Activated CD8-positive, alpha-beta T cell treated with anti-CD3 and anti-CD28 coated beads, Interleukin-2, amount 10 ng/mL, durations not matched to agents 7 days and 5 days (primary cell): ENCODE results near the gene DTNA. TPM values are rescaled to one million over a fixed set of nuclear protein-coding genes. Genes with fewer than 3 reads are reported as not detected.
"Not testable (repeated sequence)": the region's sequence is repeated elsewhere in the genome, so short reads cannot be mapped to it uniquely, and the experiment has no call there.

Source experiments
- ATAC-seq: fragments of 150-1000 bp; cut with Tn5 transposase; one replicate; pipeline ENCODE4 v1.10.0; 2021; ENCODE audit warnings: moderate library complexity
- CTCF ChIA-PET: fragments of 350-600 bp; sonication (Branson Sonifier 250); formaldehyde crosslinking; loops from one replicate; lab custom pipeline; 2021; ENCODE audit warnings: antibody characterized with exemption; lab: Charles Lee
- POLR2A ChIA-PET: fragments of 350-600 bp; sonication (Branson Sonifier 250); formaldehyde crosslinking; loops from one replicate; lab custom pipeline; 2021; ENCODE audit warnings: antibody characterized with exemption; lab: Charles Lee
- DNase-seq: peaks from one replicate; pipeline ENCODE4 v3.0.0-alpha.2; 2020
- H3K27ac Mint-ChIP-seq: one replicate; pipeline ENCODE4 v1.8.0; 2021; ENCODE audit warnings: mild to moderate bottlenecking, mixed read lengths
- H3K27me3 Mint-ChIP-seq: one replicate; pipeline ENCODE4 v1.8.0; 2021; ENCODE audit warnings: low read depth, mixed read lengths
- H3K36me3 Mint-ChIP-seq: one replicate; pipeline ENCODE4 v1.8.0; 2021; ENCODE audit warnings: low read depth, mixed read lengths
- H3K4me1 Mint-ChIP-seq: one replicate; pipeline ENCODE4 v1.8.0; 2021; ENCODE audit warnings: low read depth, mixed read lengths
- H3K4me3 Mint-ChIP-seq: one replicate; pipeline ENCODE4 v1.8.0; 2021; ENCODE audit warnings: mild to moderate bottlenecking, mixed read lengths
- H3K9me3 Mint-ChIP-seq: one replicate; pipeline ENCODE4 v1.8.0; 2022; ENCODE audit warnings: mixed read lengths; ENCODE audit not compliant: insufficient read depth
- total RNA-seq, 2 experiments: library from RNA; stranded (reverse); gene quantifications; one replicate each; pipeline ENCODE4 v1.2.3, GENCODE V29; 2021

The DTNA gene
- total RNA-seq, result not detected

DNA sequence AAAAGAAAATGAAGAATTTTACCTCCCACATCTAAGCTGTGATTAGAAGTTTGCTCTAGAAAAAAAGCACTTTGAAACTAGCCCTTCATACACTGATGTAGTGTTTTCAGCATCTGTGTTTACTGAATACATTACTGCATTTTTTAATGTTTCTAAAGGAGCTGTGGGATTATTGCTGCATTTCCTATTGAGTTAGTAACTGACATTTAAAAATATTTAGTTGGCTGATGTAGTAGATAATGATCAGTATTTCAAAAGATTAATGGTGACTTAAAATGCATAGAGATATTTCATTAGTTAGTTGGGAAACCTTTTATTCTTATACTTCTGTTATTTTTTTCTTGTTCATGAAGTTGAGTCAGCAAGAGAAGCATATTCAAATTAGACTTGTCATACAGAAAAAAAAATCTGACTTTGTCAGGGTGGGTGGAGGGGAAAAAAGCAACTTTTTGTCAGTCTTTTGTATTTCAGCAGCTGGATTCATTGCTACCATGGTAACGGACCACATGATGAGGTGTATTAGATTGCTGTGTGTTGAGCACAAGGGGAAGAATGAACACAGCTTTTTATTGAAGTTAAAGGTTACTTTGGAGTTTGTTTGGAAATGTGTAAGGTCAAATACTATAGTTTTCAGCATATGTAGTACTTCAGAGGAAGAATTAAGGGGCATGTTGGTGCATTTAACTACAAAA lies at the start of gene DTNA:
DTNA (plus strand) TSS at position 549 of the 692 bp plus-strand sequence. CDS start 45,679 bp downstream, outside the sequence.
- ATAC-seq (no peak), DNase-seq (no peak)
- CTCF ChIA-PET, result interaction anchor here (1.2 kb wide), 1 partner anchor 49 kb away, joined by 4 read pairs; no protein-coding TSS in a partner anchor
- Mint-ChIP-seq H3K27me3 (no peaks in the 10 kb centered on the region), H3K9me3 (no peaks in the 10 kb centered on the region), H3K36me3 (no peaks in the 10 kb centered on the region), H3K4me3 (no peak within 1 kb of the TSS), H3K27ac (no peak within 1 kb of the TSS), H3K4me1 (no peaks in the 10 kb centered on the region)
- POLR2A ChIA-PET, result no interaction called here

DNA sequence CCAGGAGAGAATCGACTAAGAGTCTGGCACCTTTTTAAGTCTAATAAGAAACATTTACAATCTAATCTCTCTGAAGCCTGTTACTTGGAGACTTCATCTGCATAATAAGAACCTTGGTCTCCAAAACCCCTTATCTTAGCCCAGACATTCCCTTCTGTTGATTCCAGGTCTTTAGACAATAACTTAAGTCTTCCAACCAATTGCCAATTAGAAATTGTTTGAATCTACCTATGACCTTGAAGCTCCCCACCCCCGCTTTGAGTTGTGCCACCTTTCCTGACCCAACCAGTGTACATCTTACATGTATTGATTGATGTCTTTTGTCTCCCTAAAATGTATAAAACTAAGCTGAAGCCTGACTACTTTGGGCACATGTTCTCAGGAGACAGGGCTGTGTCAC lies 49.5 kb upstream of the DTNA start:
- CTCF ChIA-PET, result interaction anchor here (0.9 to 2.7 kb wide), 13 partner anchors 8 to 538 kb away, joined by 3 to 31 read pairs (median 7); no protein-coding TSS in a partner anchor
- POLR2A ChIA-PET, result no interaction called here
- no peaks in the 10 kb centered on the region for H3K36me3 Mint-ChIP-seq
- DNase-seq (no peak), ATAC-seq (no peak)
- H3K27me3 Mint-ChIP-seq, result peaks cover 12% of the 10 kb centered on the region
- H3K4me3 Mint-ChIP-seq, result no peak overlapping the region
- no peak overlapping the region for H3K27ac Mint-ChIP-seq
- no peaks in the 10 kb centered on the region for H3K4me1 Mint-ChIP-seq
- no peaks in the 10 kb centered on the region for H3K9me3 Mint-ChIP-seq

GRCh38 chr18:34661464-34662087 lies 48.5 kb upstream of the DTNA start:
- H3K27me3 Mint-ChIP-seq, result peaks cover 12% of the 10 kb centered on the region
- DNase-seq (no peak), ATAC-seq (no peak)
- POLR2A ChIA-PET, result no interaction called here
- no peaks in the 10 kb centered on the region for H3K4me1 Mint-ChIP-seq
- no peaks in the 10 kb centered on the region for H3K9me3 Mint-ChIP-seq
- H3K27ac Mint-ChIP-seq, result no peak overlapping the region
- H3K4me3 Mint-ChIP-seq, result no peak overlapping the region
- CTCF ChIA-PET, result interaction anchor here (0.7 to 2.7 kb wide), 24 partner anchors 9 to 539 kb away, joined by 3 to 31 read pairs (median 5); partner anchors contain the start of gene DTNA
- no peaks in the 10 kb centered on the region for H3K36me3 Mint-ChIP-seq

GRCh38 chr18:34676816-34677574 lies 33.1 kb upstream of the DTNA start:
- CTCF ChIA-PET, result interaction anchor here (2.8 kb wide), 1 partner anchor 16 kb away, joined by 12 read pairs; no protein-coding TSS in a partner anchor
- no peak for ATAC-seq
- H3K27ac Mint-ChIP-seq, result no peak overlapping the region
- H3K36me3 Mint-ChIP-seq, result no peaks in the 10 kb centered on the region
- no peaks in the 10 kb centered on the region for H3K27me3 Mint-ChIP-seq
- H3K4me3 Mint-ChIP-seq, result no peak overlapping the region
- no peaks in the 10 kb centered on the region for H3K9me3 Mint-ChIP-seq
- H3K4me1 Mint-ChIP-seq, result no peaks in the 10 kb centered on the region
- POLR2A ChIA-PET, result interaction anchor here (0.6 kb wide), 1 partner anchor 177 kb away, joined by 8 read pairs; no protein-coding TSS in a partner anchor
- no peak for DNase-seq

GRCh38 chr18:34689750-34690149 lies 20.3 kb upstream of the DTNA start:
- H3K4me1 Mint-ChIP-seq, H3K27ac Mint-ChIP-seq, H3K4me3 Mint-ChIP-seq, H3K36me3 Mint-ChIP-seq, ATAC-seq, H3K9me3 Mint-ChIP-seq, DNase-seq, POLR2A ChIA-PET, CTCF ChIA-PET, H3K27me3 Mint-ChIP-seq: not testable (repeated sequence)

DNA sequence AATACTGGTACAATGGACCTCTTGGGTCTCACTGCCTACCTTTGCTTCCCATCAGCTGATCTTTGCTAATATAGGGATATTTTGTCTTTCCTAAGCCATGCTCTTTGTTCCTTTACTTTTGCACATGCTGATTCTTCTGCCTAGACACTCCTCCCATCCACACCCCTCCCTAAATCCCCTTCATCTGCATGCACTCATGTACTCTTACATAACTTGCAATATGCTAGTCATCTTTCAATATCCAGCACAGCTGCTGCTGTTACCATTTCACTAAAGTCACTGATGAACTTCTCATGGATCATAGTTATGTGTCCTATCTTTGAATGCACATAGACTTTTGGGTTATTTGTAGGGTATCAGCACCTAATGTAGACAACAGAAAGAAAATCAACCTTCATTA lies 18.5 kb upstream of the DTNA start:
- Mint-ChIP-seq H3K36me3 (no peaks in the 10 kb centered on the region), H3K4me1 (no peaks in the 10 kb centered on the region), H3K27me3 (peaks cover 5% of the 10 kb centered on the region), H3K9me3 (no peaks in the 10 kb centered on the region), H3K4me3 (no peak overlapping the region), H3K27ac (no peak overlapping the region)
- ChIA-PET CTCF (no interaction called here), POLR2A (no interaction called here)
- DNase-seq, result no peak
- ATAC-seq, result no peak

DNA sequence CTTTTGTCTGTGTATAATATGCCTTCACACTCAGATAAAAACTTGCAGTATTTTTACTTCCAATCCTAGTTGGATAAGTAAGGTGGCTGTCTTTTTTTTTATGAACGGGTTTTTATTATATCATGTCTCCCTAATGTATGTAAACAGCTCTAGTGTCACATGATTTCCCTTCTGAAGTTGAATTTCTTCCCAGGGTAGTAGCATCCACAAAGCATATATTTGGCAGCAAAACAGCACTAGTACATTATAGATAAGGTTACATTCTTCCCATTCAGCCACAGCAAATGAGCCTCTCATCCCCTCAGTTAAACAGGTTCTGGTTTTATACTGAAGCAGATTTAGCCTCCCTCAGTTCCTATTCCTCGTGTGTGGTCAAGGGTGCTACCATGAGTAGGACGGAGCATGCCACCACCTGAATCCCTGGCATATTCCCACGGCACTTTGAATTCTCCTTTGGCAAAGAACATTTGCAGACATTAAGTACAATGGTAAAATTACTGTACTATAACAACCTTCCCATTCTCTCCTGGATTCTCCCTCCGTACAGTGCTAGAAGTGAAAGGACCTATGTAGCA lies 15.4 kb upstream of the DTNA start:
- POLR2A ChIA-PET, result no interaction called here
- no peak for ATAC-seq
- peaks cover 5% of the 10 kb centered on the region for H3K27me3 Mint-ChIP-seq
- H3K4me3 Mint-ChIP-seq, result no peak overlapping the region
- H3K4me1 Mint-ChIP-seq, result no peaks in the 10 kb centered on the region
- DNase-seq, result no peak
- no peak overlapping the region for H3K27ac Mint-ChIP-seq
- H3K9me3 Mint-ChIP-seq, result no peaks in the 10 kb centered on the region
- CTCF ChIA-PET, result interaction anchor here (0.8 to 1.4 kb wide), 2 partner anchors 9 to 34 kb away, joined by 3 read pairs; no protein-coding TSS in a partner anchor
- no peaks in the 10 kb centered on the region for H3K36me3 Mint-ChIP-seq

DNA sequence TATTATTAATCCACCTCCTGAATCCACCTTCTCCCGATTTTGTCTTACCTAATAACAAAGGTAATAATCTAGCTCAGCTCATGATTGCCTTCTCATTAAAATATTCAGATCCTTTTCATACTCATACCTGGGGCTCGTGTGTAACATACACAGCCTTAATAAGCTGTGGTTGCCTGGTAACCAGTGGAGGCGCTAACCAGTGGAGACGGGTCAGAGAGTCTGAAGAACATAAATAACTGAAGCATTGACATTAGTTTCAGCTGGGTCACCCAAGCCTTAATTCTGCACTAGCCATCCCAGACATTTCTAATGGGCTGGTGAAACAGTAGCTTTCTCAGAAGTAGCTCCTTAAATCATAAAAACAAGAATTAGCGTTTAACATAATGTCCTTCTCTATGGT lies 14.8 kb upstream of the DTNA start:
- Mint-ChIP-seq H3K4me3 (no peak overlapping the region), H3K4me1 (no peaks in the 10 kb centered on the region), H3K9me3 (no peaks in the 10 kb centered on the region), H3K27ac (no peak overlapping the region), H3K36me3 (no peaks in the 10 kb centered on the region), H3K27me3 (peaks cover 5% of the 10 kb centered on the region)
- CTCF ChIA-PET, result no interaction called here
- DNase-seq, result no peak
- POLR2A ChIA-PET, result no interaction called here
- no peak for ATAC-seq

GRCh38 chr18:34696671-34697070 lies 13.4 kb upstream of the DTNA start:
- no peaks in the 10 kb centered on the region for H3K9me3 Mint-ChIP-seq
- POLR2A ChIA-PET, result no interaction called here
- H3K36me3 Mint-ChIP-seq, result no peaks in the 10 kb centered on the region
- no peak for DNase-seq
- CTCF ChIA-PET, result no interaction called here
- no peak overlapping the region for H3K27ac Mint-ChIP-seq
- H3K4me1 Mint-ChIP-seq, result no peaks in the 10 kb centered on the region
- no peak for ATAC-seq
- no peak overlapping the region for H3K4me3 Mint-ChIP-seq
- H3K27me3 Mint-ChIP-seq, result peaks cover 5% of the 10 kb centered on the region

- H3K9me3 Mint-ChIP-seq, result no peaks in the 10 kb centered on the region
- no peaks in the 10 kb centered on the region for H3K36me3 Mint-ChIP-seq
- ChIA-PET POLR2A (no interaction called here), CTCF (no interaction called here)
- no peak overlapping the region for H3K4me3 Mint-ChIP-seq
- ATAC-seq (no peak), DNase-seq (no peak)
- H3K27me3 Mint-ChIP-seq, result peaks cover 5% of the 10 kb centered on the region
- no peak overlapping the region for H3K27ac Mint-ChIP-seq
- H3K4me1 Mint-ChIP-seq, result no peaks in the 10 kb centered on the region
Observed at GRCh38 chr18:34697233-34697632, 12.9 kb upstream of the DTNA start.

- H3K4me1 Mint-ChIP-seq, result no peaks in the 10 kb centered on the region
- ChIA-PET POLR2A (no interaction called here), CTCF (no interaction called here)
- no peak overlapping the region for H3K4me3 Mint-ChIP-seq
- no peak overlapping the region for H3K27ac Mint-ChIP-seq
- H3K9me3 Mint-ChIP-seq, result no peaks in the 10 kb centered on the region
- DNase-seq (no peak), ATAC-seq (no peak)
- no peaks in the 10 kb centered on the region for H3K36me3 Mint-ChIP-seq
- peaks cover 5% of the 10 kb centered on the region for H3K27me3 Mint-ChIP-seq
Observed at GRCh38 chr18:34697891-34698290, 12.2 kb upstream of the DTNA start.
